GM21515 (cell line): Measurements from ENCODE around the gene KLHL29.

Source experiments
- ATAC-seq: cut with Tn5 transposase; IDR thresholded peaks from one replicate; pipeline ENCODE4 v1.9.1; 2021; ENCODE audit not compliant: unreplicated experiment

Gene KLHL29

GRCh38 chr2:23507267-23508065 is 122.5 kb downstream of the KLHL29 start:
- no peak for ATAC-seq

DNA sequence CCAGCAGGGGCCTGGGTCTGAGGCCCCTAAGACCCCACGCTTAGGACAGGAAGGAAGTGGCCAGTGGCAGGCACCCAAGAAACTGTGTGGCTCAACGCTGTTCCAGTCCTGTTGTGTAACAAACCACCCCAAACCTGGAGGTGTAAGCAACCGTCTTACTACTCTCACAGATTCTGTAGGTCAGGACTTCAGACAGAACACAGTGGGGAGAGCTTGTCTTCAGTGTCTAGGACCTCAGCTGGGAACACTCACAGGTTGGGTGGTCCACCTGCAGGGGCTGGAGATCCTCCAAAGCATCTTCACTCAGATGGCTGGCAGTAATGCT is 123.0 kb downstream of the KLHL29 start:
- ATAC-seq = no peak

DNA sequence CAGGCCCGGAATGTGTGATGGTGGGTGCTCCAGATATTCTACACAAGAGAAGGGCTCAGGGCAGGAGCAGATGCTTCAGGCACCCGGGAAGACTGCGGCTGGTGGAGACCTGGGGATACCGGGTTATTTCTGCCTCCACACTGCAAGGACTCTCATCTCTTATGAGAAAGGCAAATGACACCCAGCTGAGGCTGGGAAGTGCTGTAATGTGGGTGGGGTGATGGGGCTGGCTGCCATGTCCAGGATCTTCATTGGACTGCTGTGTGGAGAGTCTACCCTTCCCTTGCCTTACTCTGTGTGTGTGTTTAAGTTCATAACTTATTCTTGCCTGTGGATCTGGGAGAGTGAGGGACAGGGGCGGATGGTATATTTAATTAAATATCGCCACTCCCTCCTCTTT is 124.1 kb downstream of the KLHL29 start:
- no peak for ATAC-seq

- no peak for ATAC-seq
These were observed 124.8 kb downstream of the KLHL29 start for GRCh38 chr2:23509596-23510292.

DNA sequence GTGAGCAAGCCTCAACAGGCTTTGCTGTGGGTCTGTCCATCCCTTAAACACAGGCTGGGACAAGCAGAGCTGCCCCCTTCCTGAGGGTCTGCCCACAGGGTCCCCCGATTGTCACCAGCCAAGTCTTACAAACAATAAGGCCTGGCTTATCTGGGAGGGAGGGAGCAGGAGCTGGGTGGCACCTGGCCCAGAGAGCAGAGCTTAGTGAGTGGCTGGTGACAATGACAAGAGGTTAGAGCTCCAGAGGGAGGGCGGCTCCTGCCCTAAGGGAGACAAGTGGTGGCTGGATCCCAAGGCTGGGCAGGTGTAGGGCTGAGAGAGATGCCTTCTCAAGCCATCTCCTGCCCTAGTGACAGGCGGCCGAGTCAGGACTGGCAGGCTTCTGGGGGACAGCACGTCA is 125.5 kb downstream of the KLHL29 start:
- no peak for ATAC-seq

GRCh38 chr2:23512778-23513177 is 127.8 kb downstream of the KLHL29 start:
- ATAC-seq = no peak

DNA sequence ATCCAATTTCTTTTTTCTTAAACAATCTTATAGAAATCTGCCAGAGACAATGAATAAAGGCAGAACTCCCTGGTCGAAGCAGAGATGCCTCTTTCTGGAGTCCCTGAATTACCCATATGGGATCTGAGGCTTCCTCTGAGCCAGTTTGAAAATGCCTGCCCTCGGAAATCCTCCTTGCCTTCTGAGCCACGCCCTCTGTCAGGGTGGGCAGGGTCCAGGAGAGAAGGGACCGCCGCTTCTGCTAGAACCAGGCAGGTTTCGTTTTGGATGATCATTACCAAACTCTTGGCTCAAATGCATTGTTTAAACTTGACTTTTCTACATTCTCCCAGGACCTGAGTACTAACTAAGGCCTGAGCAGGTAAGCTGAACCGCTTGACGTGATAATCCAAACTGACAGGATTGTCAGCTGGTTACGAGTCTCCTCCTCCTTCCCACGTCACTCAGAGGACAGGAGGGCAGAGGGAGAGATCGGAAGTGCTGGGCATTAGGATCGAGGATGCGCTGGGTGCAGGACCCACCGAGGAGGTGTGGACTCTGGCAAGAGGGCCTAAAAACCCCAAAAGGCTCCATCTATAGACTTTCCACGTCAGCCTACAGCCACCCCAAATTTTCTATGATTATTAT is 128.4 kb downstream of the KLHL29 start:
- no peak for ATAC-seq

DNA sequence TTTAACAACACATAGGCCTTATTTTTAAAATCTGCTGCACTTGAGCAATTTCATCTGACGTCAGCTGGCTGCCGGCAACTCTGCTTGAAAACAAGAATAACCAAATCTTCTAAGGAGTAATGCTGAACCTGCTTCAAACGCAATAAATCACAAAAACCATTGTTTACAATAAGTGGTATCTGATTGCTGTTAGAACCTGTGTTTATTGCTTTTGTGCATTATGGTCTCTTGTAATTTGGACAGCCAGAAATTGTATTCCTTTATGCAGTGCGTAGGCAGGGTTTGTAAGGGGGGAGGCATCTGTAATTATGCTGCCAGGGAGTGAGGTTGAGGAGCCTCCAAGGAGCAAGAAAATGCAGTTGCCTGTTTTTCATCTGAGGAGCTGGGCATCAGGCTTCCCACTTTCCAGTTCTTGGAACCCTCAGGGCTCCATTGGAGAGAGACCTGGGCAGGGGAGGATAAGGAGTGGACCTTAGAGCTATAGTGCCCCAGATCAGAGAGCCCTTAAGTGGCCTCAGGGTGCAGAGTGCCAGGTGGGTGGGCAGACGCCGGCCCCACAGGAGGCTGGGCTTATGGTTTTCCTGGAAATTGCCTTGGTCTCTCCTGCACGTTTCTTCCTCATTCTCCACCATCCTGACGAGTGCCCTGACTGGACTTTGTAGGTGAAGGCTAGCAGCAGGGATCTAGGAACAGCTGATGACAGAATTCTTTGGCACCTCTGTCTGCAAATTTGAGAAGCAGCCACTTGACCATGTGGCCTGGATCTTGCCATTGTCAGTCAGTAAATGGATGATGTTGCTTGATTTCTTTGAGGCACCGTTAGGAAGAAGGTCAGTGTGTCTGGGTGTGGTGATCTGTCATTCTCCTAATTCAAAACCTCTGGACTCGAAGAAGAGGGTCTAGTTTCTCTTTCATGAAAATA is 129.2 kb downstream of the KLHL29 start:
- no peak for ATAC-seq

DNA sequence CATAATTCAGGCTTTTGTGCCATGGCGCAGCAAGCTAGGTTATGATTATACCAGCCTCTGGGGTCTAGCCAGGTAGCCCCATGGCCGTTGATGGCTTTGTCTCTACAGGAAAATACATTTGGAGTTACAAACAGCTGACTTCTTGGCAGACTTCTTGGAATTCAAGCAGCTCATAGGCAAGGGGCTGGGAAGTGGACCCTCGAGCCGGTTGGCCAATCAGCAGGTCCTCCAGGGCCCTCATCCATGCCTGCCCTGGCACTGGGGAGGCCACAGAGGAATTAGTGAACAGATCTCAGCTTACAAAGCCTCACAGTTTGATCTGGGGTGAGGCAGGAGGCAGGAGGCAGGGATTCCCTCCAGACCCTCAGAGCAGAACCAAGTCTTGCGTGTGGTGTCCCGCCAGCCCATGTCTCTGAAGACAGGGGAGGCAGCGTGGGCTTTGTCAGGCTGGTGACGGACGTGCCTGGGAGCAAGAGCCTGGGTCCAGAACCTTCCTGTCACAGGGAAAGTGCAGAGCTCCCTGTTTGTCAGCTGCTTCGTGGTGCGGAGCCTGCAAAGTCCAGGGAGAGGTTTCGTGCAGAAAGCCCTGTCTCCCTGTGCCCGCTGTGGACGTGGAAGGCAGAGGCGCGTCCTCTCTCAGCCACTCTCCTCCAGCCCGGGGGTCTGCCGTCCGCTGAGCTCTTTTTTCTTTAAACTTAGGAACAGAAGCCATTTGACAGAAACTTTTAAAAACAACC is 131.7 kb downstream of the KLHL29 start:
- ATAC-seq = no peak

DNA sequence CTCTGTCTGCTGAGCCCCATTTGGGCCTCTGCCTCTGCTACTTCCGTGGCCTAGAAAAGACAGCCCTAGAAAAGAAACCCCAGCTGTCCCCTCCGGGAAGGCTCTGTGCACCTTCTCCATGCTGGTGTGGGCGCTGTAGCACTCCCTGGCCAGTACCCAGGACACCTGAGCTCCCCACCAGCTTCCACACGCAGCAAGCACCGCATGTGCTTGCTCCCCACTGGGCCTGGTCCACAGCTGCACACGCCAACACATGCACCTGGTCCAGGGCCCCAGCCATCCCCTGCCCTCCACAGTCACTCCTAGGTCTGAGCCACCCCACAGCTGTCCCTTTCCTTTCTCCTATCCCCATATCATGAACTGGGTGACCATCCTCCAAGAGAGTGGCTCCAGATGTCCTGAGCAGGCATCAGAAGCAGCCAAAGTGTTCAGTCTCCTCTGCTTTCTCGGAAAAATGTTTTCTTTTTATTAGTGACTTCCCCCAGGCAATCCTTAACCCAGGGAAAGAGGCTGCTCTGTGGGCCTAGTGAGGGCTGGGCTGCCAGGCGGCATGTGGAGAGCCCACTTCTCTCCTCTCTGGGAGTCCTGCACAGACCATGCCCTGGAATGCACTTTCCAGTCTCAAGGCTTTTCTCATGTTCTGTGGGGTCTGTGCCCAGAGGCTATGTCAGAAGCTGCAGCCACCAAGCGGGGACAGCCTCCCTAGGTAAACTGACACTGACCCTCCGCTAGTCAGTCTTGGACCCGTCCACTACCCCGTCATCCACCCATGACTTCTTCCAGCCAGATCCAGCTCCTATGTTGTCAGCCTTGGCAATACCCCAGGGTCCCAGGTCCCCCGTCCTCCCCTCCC is 133.7 kb downstream of the KLHL29 start:
- no peak for ATAC-seq

DNA sequence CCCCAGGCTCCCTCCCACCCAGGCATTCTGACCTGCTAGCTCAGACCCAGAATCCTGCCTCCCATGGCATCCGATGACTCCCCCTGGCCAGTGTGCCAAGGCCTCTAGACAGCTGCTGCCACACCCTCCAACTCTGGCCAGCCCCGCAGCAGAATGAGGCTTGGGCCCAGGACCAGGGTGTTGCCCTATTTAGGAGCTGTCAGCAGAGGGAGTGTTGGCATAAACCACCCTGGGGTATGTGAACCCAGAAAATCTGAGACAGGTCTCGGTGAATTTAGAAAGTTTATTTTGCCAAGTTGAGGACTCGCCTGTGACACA is 134.3 kb downstream of the KLHL29 start:
- no peak for ATAC-seq

DNA sequence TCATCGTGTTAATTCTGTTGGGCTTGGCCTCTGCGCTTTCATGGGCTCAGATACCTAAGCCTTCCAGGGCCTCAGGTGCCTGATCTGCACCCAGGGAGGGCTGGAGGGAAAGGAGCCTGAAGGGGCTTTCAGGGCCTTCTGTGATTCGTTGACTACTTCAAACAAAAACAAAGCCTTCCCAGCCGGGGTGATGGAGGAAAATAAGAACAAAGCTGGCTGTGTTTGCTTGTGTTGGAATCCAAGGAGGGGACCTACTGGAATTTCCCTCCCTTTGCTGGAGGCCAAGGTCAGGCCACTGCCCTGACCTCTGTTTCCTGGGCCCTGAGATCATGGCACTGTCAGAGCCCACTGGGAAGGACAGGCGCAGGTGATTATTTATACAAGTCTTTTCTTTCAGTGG is 135.3 kb downstream of the KLHL29 start:
- ATAC-seq = no peak

DNA sequence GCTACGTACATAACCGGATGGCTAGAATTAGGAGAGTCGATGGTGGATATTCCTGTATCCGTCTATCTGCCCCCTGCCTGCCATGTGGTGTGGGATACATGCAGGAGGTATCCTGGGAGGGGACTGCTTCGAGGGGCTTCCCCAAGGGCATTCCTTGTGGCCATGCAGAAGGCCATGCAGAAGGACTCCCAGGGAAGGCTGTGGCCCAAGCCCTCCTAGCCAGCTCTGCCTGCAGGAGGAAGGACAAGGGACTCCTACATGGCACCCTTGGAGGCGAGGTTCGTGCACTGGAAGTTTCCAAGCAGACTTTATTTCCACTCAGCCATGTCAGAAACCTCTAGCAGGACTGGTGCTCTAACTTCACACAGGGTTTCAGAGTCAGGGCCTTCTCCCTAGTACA is 136.1 kb downstream of the KLHL29 start:
- no peak for ATAC-seq

DNA sequence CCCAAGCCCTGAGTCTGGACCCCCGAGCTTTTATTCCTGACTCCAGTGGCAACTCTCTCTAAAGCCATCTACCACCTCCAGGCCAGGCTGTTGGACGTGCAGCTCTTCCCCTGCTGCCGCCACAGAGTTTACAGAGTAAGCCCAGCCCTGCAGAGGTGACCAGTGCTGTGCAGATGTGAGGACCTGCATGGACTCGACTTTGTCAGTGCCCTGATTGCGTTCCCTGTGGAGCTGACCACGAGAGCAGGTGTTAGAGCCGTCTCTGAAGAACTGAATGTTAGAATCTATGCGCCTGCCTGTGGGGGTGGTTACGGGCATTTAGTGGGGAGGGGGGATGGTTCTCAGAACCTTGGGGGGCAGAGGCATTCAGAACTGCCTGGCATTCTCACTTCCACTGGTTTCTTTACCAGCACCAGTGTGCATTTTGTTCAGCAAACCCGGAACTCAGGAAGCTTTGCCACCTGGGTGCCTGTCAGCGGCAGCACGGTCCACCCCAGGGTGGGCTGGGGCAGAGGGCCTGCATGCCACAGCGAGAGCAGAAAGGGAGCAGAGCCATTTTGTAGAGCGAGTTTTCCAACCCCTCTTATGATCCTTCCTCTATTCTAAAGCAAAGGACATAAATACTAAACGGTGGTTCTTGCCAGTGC is 137.9 kb downstream of the KLHL29 start:
- no peak for ATAC-seq

DNA sequence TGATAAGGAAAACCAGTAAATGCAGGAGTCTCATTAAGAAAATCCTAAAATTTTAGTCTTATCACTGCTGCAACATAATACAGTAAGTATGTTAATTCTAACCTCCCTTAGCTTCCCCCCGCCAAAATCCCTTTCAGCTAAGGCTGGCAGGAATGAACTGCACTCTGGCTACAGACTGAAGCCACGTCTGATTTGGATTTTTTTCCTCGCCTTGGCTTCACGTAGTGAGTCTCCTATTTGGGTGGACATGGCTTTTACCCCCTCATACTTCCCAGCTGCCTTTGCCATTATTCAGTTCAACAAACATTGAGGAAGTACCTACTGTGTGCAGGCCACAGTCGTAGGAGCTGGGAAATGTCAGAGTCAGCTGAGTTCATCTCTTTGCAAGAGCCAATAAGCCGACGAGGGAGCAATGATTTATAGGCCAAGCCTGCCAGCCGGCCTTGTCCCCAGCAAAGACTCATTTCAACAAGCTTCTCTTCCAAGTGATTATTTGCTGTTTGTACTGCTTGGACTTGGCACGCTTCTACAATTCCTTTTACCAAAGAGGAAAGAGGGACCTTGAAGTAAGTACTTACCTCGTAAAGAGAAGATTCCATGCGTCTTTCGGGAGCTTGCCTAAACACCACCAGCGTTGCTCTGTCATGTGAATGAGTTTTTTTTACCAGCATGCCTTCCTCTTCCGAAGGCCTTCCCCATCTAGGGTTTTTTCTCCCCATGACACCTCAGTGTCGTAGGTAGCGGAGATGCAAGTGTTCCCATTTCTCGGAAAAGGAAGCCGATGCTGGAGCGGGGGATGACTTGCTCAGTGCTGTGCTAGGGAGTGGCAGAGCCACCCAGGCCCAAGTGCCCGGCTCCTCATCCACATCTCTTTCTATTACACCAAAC is 138.6 kb downstream of the KLHL29 start:
- no peak for ATAC-seq

GRCh38 chr2:23524261-23524706 is 139.3 kb downstream of the KLHL29 start:
- no peak for ATAC-seq

- no peak for ATAC-seq
These were observed 140.3 kb downstream of the KLHL29 start for GRCh38 chr2:23525137-23525765.

GRCh38 chr2:23526114-23526513 is 141.1 kb downstream of the KLHL29 start:
- no peak for ATAC-seq
